H1 (cell line): Measurements from ENCODE around the gene CROCC. TPM values are rescaled to one million over a fixed set of nuclear protein-coding genes. Genes with fewer than 3 reads are reported as not detected.

Experiments
- CTCF ChIA-PET: fragments of 300-600 bp; sonication (Branson Sonifier 250); formaldehyde crosslinking; loops from one replicate; lab custom pipeline; 2021; ENCODE audit not compliant: partially characterized antibody; lab: Charles Lee
- POLR2A ChIA-PET: fragments of 300-600 bp; sonication (Branson Sonifier 250); formaldehyde crosslinking; loops from one replicate; lab custom pipeline; 2021; ENCODE audit warnings: inconsistent platforms; ENCODE audit not compliant: partially characterized antibody; lab: Charles Lee
- DNase-seq, 2 experiments: peaks; one replicate each; pipeline versions ENCODE4 v3.0.0 to v3.0.0-alpha.2; 2010 to 2022; ENCODE audit warnings: low spot score in 2 of 2, low read depth in 1 of 2, mixed read lengths in 1 of 2
- FAIRE-seq: peaks from 2 replicates; lab custom pipeline; 2011; peaks lifted over from hg19 to GRCh38; lab: Jason Lieb, UNC
- H2AFZ ChIP-seq: 2 replicates; pipeline ENCODE4 v1.8.1; 2012; ENCODE audit warnings: low read length, inconsistent platforms
- H2AK5ac ChIP-seq: 2 replicates; pipeline ENCODE4 v1.6.1; 2013; ENCODE audit warnings: low read depth, low read length
- H2BK120ac ChIP-seq: replicated peaks from 2 replicates; pipeline ENCODE3; 2013; ENCODE audit warnings: low read depth, low read length, inconsistent platforms
- H2BK12ac ChIP-seq: 2 replicates; pipeline ENCODE4 v1.6.1; 2013; ENCODE audit warnings: low read depth, low read length
- H2BK15ac ChIP-seq: 2 replicates; pipeline ENCODE4 v1.6.1; 2013; ENCODE audit warnings: low read length
- H2BK20ac ChIP-seq: 2 replicates; pipeline ENCODE4 v1.6.1; 2013; ENCODE audit warnings: low read length
- H2BK5ac ChIP-seq: 2 replicates; pipeline ENCODE4 v1.6.1; 2013; ENCODE audit warnings: low read depth, low read length
- H3K14ac ChIP-seq: 2 replicates; pipeline ENCODE4 v1.6.1; 2013; ENCODE audit warnings: inconsistent platforms; ENCODE audit not compliant: insufficient read length
- H3K18ac ChIP-seq: 2 replicates; pipeline ENCODE4 v1.6.1; 2013; ENCODE audit warnings: low read length; ENCODE audit errors: extremely low read depth
- H3K23ac ChIP-seq: 2 replicates; pipeline ENCODE4 v1.6.1; 2013; ENCODE audit warnings: inconsistent platforms; ENCODE audit not compliant: insufficient read length
- H3K23me2 ChIP-seq: 2 replicates; pipeline ENCODE4 v1.6.1; 2013; ENCODE audit warnings: low read depth, low read length
- H3K27ac ChIP-seq: 2 replicates; pipeline ENCODE4 v1.6.1; 2011; ENCODE audit warnings: low read depth, low read length, inconsistent platforms
- H3K27me3 ChIP-seq, 4 experiments: replicated peaks in 1 of 4; 1 replicate in 1 of 4; 2 replicates in 3 of 4; pipeline versions ENCODE4 v1.6.1 to v1.8.1; 2011 to 2013; ENCODE audit warnings: low read length in 3 of 4, mild to moderate bottlenecking in 3 of 4, inconsistent platforms in 2 of 4, mixed read lengths in 2 of 4, moderate library complexity in 1 of 4; ENCODE audit not compliant: control insufficient read depth in 3 of 4, insufficient read depth in 3 of 4; ENCODE audit errors: extremely low read depth in 1 of 4
- H3K36me3 ChIP-seq, 4 experiments: 2 replicates each; pipeline versions ENCODE4 v1.6.1 to v1.8.1; 2011 to 2013; ENCODE audit warnings: mild to moderate bottlenecking in 4 of 4, low read length in 3 of 4, moderate library complexity in 2 of 4, control low read depth in 1 of 4, inconsistent platforms in 1 of 4; ENCODE audit not compliant: insufficient read depth in 4 of 4, control insufficient read depth in 2 of 4
- H3K4ac ChIP-seq: replicated peaks from 2 replicates; pipeline ENCODE3; 2013; ENCODE audit warnings: low read length, low read depth, mixed read lengths, inconsistent platforms; ENCODE audit not compliant: insufficient read length
- H3K4me1 ChIP-seq, 4 experiments: replicated peaks in 1 of 4; 1 replicate in 1 of 4; 2 replicates in 3 of 4; pipeline versions ENCODE4 v1.6.1 to v1.8.1; 2011 to 2013; ENCODE audit warnings: low read length in 3 of 4, inconsistent platforms in 2 of 4, mixed read lengths in 1 of 4; ENCODE audit not compliant: insufficient read depth in 4 of 4, control insufficient read depth in 3 of 4
- H3K4me2 ChIP-seq, 2 experiments: 2 replicates each; pipeline versions ENCODE4 v1.6.1 to v1.8.1; 2011 to 2013; ENCODE audit warnings: low read depth in 2 of 2, low read length in 2 of 2, control low read depth in 1 of 2, inconsistent platforms in 1 of 2, mild to moderate bottlenecking in 1 of 2; ENCODE audit not compliant: insufficient read depth in 1 of 2
- H3K4me3 ChIP-seq, 4 experiments: fragments of 200-600, 300-600 bp in 1 of 4; sonication (generic), shearing (Covaris generic), sonication (Bioruptor Twin) in 1 of 4; 2 replicates each; pipeline versions ENCODE4 v1.5.1 to v1.8.1; 2011 to 2016; ENCODE audit warnings: low read length in 4 of 4, low read depth in 3 of 4, control low read depth in 2 of 4, inconsistent platforms in 2 of 4, mild to moderate bottlenecking in 2 of 4, mixed read lengths in 1 of 4, moderate library complexity in 1 of 4; ENCODE audit not compliant: insufficient read depth in 2 of 4; ENCODE audit errors: extremely low read depth in 1 of 4
- H3K56ac ChIP-seq: replicated peaks from 2 replicates; pipeline ENCODE3; 2013; ENCODE audit warnings: low read depth, mild to moderate bottlenecking, mixed read lengths, low read length, inconsistent platforms; ENCODE audit not compliant: insufficient read length
- H3K79me1 ChIP-seq: 2 replicates; pipeline ENCODE4 v1.6.1; 2013; ENCODE audit warnings: low read depth, low read length, control low read depth
- H3K79me2 ChIP-seq, 2 experiments: 2 replicates each; pipeline versions ENCODE4 v1.6.1 to v1.8.1; 2012 to 2013; ENCODE audit warnings: low read length in 2 of 2, mild to moderate bottlenecking in 2 of 2, inconsistent platforms in 1 of 2; ENCODE audit not compliant: insufficient read depth in 2 of 2, control insufficient read depth in 1 of 2
- H3K9ac ChIP-seq, 4 experiments: replicated peaks in 1 of 4; 1 replicate in 1 of 4; 2 replicates in 3 of 4; pipeline versions ENCODE4 v1.6.1 to v1.8.1; 2011 to 2013; ENCODE audit warnings: low read depth in 3 of 4, low read length in 3 of 4, control low read depth in 2 of 4, mild to moderate bottlenecking in 2 of 4, moderate library complexity in 2 of 4, inconsistent platforms in 1 of 4; ENCODE audit errors: extremely low read depth in 1 of 4
- H3K9me3 ChIP-seq, 2 experiments: 2 replicates each; pipeline versions ENCODE4 v1.6.1 to v1.8.1; 2012 to 2013; ENCODE audit warnings: mild to moderate bottlenecking in 2 of 2, moderate library complexity in 2 of 2, control low read depth in 1 of 2, inconsistent platforms in 1 of 2, low read depth in 1 of 2, low read length in 1 of 2, mixed read lengths in 1 of 2; ENCODE audit not compliant: insufficient read depth in 2 of 2
- H4K20me1 ChIP-seq, 2 experiments: replicated peaks in 1 of 2; 2 replicates each; pipeline versions ENCODE3 to v1.8.1; 2011 to 2013; ENCODE audit warnings: inconsistent platforms in 2 of 2, low read length in 2 of 2, mild to moderate bottlenecking in 1 of 2; ENCODE audit not compliant: insufficient read depth in 2 of 2, control insufficient read depth in 1 of 2
- H4K5ac ChIP-seq: 2 replicates; pipeline ENCODE4 v1.6.1; 2013; ENCODE audit warnings: low read length, low read depth, mixed read lengths, inconsistent platforms; ENCODE audit not compliant: insufficient read length
- H4K8ac ChIP-seq: 2 replicates; pipeline ENCODE4 v1.8.0; 2013; ENCODE audit warnings: mild to moderate bottlenecking, moderate library complexity, low read length, inconsistent platforms; ENCODE audit not compliant: insufficient read depth; ENCODE audit errors: extremely low read depth
- H4K91ac ChIP-seq: replicated peaks from 2 replicates; pipeline ENCODE3; 2013; ENCODE audit warnings: low read length, mixed read lengths, inconsistent platforms; ENCODE audit not compliant: insufficient read length
- ASH2L ChIP-seq: fragments of 200-600, 300-600 bp; sonication (generic); IDR thresholded peaks from one replicate; pipeline ENCODE4 v1.7.1; 2017; ENCODE audit warnings: low read length
- BACH1 ChIP-seq: IDR thresholded peaks from 2 replicates; pipeline ENCODE4 v1.6.1; 2012; ENCODE audit warnings: low read length, improper control_type of control experiment
- BCL11A ChIP-seq, 2 experiments: IDR thresholded peaks; one replicate each; pipeline ENCODE4 v1.6.1; 2011; ENCODE audit warnings: low read depth in 2 of 2, low read length in 2 of 2, mild to moderate bottlenecking in 2 of 2
- FOSL1 ChIP-seq: IDR thresholded peaks from 2 replicates; pipeline ENCODE4 v1.6.1; 2011; ENCODE audit warnings: mild to moderate bottlenecking, low read depth, low read length, moderate library complexity; ENCODE audit not compliant: insufficient read depth
- GTF2F1 ChIP-seq: IDR thresholded peaks from 2 replicates; pipeline ENCODE4 v1.6.1; 2012; ENCODE audit warnings: low read depth, low read length, improper control_type of control experiment, borderline replicate concordance
- RNF2 ChIP-seq: fragments of 200-900, 300-1000 bp; sonication (generic); IDR thresholded peaks from 2 replicates; pipeline ENCODE4 v1.7.1; 2016; ENCODE audit warnings: borderline replicate concordance, low read depth, mild to moderate bottlenecking, antibody characterized with exemption, low read length; ENCODE audit not compliant: poor library complexity, severe bottlenecking; ENCODE audit errors: missing control alignments
- RXRA ChIP-seq: IDR thresholded peaks from 2 replicates; pipeline ENCODE4 v1.6.1; 2011; ENCODE audit warnings: low read depth, mild to moderate bottlenecking, low read length, moderate library complexity; ENCODE audit not compliant: insufficient read depth
- SUZ12 ChIP-seq: fragments of 200-600 bp; sonication (generic); IDR thresholded peaks from 2 replicates; pipeline ENCODE4 v1.6.1; 2012; ENCODE audit warnings: mild to moderate bottlenecking, inconsistent platforms, low read length, moderate library complexity, mixed read lengths
- TBP ChIP-seq: IDR thresholded peaks from 2 replicates; pipeline ENCODE4 v1.6.1; 2011; ENCODE audit warnings: low read depth, low read length, improper control_type of control experiment
- TEAD4 ChIP-seq: IDR thresholded peaks from 2 replicates; pipeline ENCODE4 v1.6.1; 2012; ENCODE audit warnings: low read depth, low read length, inconsistent platforms, mixed read lengths
- USF2 ChIP-seq: IDR thresholded peaks from 2 replicates; pipeline ENCODE4 v1.6.1; 2011; ENCODE audit warnings: low read length, improper control_type of control experiment
- YY1 ChIP-seq: IDR thresholded peaks from 2 replicates; pipeline ENCODE4 v1.6.1; 2011; ENCODE audit warnings: low read depth, mild to moderate bottlenecking, low read length
- WGBS, 2 experiments: shearing (Covaris generic) in 1 of 2; methylation state at CpG; one replicate each; pipeline versions ENCODE4 v1.1.6 to v1.1.7; 2013 to 2015; ENCODE audit warnings: low lambda C conversion rate in 2 of 2, mixed read lengths in 2 of 2, inconsistent platforms in 1 of 2, low coverage in 1 of 2, missing lambda C conversion rate in 1 of 2; ENCODE audit not compliant: insufficient replicate concordance in 2 of 2, insufficient coverage in 1 of 2, insufficient read length in 1 of 2; ENCODE audit errors: extremely low coverage in 1 of 2, missing lambda C conversion rate in 1 of 2; 5-methylcytosine and 5-hydroxymethylcytosine counted together
- polyA plus RNA-seq, 7 experiments: library from polyadenylated mRNA; depleted of rRNA in 3 of 7; stranded (reverse) in 5 of 7; unstranded in 2 of 7; fragments of >200 nt in 5 of 7; fragments of 200-250 nt in 2 of 7; gene quantifications; 1 replicate in 5 of 7; 2 replicates in 1 of 7; 4 replicates in 1 of 7; pipeline versions ENCODE4 v1.2.1 to v1.2.3, GENCODE V29; 2011 to 2013; ENCODE audit warnings: missing spikeins in 2 of 7, mixed read lengths in 2 of 7
- total RNA-seq: library from RNA; stranded (reverse); fragmentation: NEBNext Ultra II Directional; extraction: Animal tissue kit (Norgen Biotek cat#: 25700); gene quantifications from 2 replicates; pipeline ENCODE4 v1.2.1, GENCODE V29; 2021

The CROCC gene
- total and polyA plus RNA-seq, 2 of the 8 experiments (the other 6 are each of a cell fraction or from before 2014, with no cell fraction given): 12.1 to 39.5 TPM

GRCh38 chr1:16982902-16983301 lies 61.2 kb downstream of the CROCC start:
- H3K14ac ChIP-seq: no peak overlapping the region
- peak in 1 of 2 experiments; percentile 46 for DNase-seq
- no peak overlapping the region for H3K4ac ChIP-seq
- peaks cover 0 to 18% of the 10 kb centered on the region in 2 experiments; a peak in 2 of 4 replicates for H3K79me2 ChIP-seq
- no peak overlapping the region for H3K9ac ChIP-seq
- no peak overlapping the region for H4K91ac ChIP-seq
- WGBS, 2 experiments: 87% methylated on average over 11 of the region's 11 CpGs; no CpG with 5 or more reads in 1 of the 2 experiments
- H3K18ac ChIP-seq: no peak overlapping the region
- no peak overlapping the region for H4K5ac ChIP-seq
- H3K4me1 ChIP-seq: peaks cover 0 to 18% (median 13%) of the 10 kb centered on the region in 4 experiments; a peak in 6 of 7 replicates
- POLR2A ChIA-PET: interaction anchor here (1.8 to 6.6 kb wide), 3 partner anchors 8 to 15 kb away, joined by 9 to 92 read pairs (median 9); no protein-coding TSS in a partner anchor
- H3K79me1 ChIP-seq: peaks cover 5% of the 10 kb centered on the region; the same call in 1 of the 2 replicates
- TF ChIP-seq YY1: no peak
- no peak for TF ChIP-seq TBP
- no peak for TF ChIP-seq USF2
- no peak for TF ChIP-seq SUZ12
- TF ChIP-seq ASH2L: no peak
- no peak for TF ChIP-seq BCL11A (IDR thresholded peaks at IDR 0.05; ENCODE audit: low read depth in 2 of 2, low read length in 2 of 2)
- TF ChIP-seq GTF2F1: no peak
- TF ChIP-seq FOSL1: no peak
- no peak for TF ChIP-seq RNF2
- TF ChIP-seq BACH1: no peak
- TF ChIP-seq RXRA: no peak
- TF ChIP-seq TEAD4: no peak
- TF ChIP-seq, all 59 proteins: peak for 0
- H3K23ac ChIP-seq: no peak overlapping the region
- no peak overlapping the region for H3K27ac ChIP-seq
- CTCF ChIA-PET: interaction anchor here (0.6 to 14.2 kb wide), 5 partner anchors 17 to 115 kb away, joined by 3 to 267 read pairs (median 5); no protein-coding TSS in a partner anchor
- peaks cover 6% of the 10 kb centered on the region for H3K23me2 ChIP-seq
- H4K20me1 ChIP-seq: peaks cover 5 to 7% of the 10 kb centered on the region in 2 experiments
- H3K4me3 ChIP-seq: no peak overlapping the region
- H2AFZ ChIP-seq: 0 out of 2 replicates have a peak overlapping the region, but pooled peaks have one; percentile 9
- H3K4me2 ChIP-seq: no peak overlapping the region
- H4K8ac ChIP-seq: no peak overlapping the region
- no peaks in the 10 kb centered on the region for H3K9me3 ChIP-seq
- H2BK20ac ChIP-seq: no peak overlapping the region; the same call in 1 of the 2 replicates
- H3K36me3 ChIP-seq: peaks cover 0 to 7% (median 5%) of the 10 kb centered on the region in 4 experiments; a peak in 4 of 8 replicates
- no peak overlapping the region for H2AK5ac ChIP-seq
- H2BK5ac ChIP-seq: no peak overlapping the region
- FAIRE-seq: no peak
- peaks cover 0 to 3% (median 0%) of the 10 kb centered on the region in 4 experiments; a peak in 1 of 7 replicates for H3K27me3 ChIP-seq
- no peak overlapping the region for H2BK12ac ChIP-seq
- no peak overlapping the region for H2BK120ac ChIP-seq
- no peak overlapping the region for H3K56ac ChIP-seq
- no peak overlapping the region for H2BK15ac ChIP-seq
